Jurkat, Clone E6-1 (cell line): ENCODE results near the gene BCL3.
"Not testable (repeated sequence)": the region's sequence is repeated elsewhere in the genome, so short reads cannot be mapped to it uniquely, and the experiment has no call there.

Source experiments
- DNase-seq: peaks from one replicate; pipeline ENCODE4 v3.0.0-alpha.2; 2011; ENCODE audit warnings: low read depth, low spot score
- H3K4me3 ChIP-seq: 2 replicates; pipeline ENCODE4 v1.5.1; 2011; ENCODE audit warnings: mild to moderate bottlenecking, low read length, control low read depth, moderate library complexity

BCL3 gene

DNA sequence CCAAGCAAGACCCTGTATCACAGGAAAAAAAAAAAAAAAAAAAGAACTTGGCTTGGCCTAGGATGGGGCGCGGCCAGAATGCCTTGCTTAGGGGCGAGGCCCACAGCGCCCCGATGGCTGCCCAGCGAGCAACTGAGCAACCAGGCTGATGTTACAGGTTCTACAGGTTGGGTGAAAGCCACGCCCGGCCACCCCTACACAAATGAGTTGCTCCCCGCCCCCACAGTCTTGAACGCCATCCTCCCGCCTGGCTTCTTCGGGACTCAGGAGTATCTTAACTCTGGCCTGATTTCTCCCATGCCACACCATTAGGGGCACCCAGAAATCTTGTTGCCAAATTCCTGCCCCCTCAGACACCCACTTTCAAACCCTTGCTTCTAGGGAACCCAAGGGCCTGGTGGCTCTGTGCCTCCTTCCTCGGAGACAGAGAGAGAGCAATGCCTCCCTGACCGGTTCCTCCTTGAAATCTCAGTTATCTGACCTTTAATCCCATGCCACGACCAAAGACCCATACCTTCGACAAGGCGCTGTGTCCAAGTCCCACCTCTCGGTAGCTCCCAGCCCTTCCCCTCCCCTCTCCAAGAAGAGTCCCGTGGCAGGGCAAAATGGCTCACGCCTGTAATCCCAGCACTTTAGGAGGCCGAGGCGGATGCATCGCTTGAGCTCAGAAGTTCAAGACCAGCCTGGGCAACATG is 28.0 kb downstream of the BCL3 start:
- H3K4me3 ChIP-seq: no peak overlapping the region
- no peak for DNase-seq

DNA sequence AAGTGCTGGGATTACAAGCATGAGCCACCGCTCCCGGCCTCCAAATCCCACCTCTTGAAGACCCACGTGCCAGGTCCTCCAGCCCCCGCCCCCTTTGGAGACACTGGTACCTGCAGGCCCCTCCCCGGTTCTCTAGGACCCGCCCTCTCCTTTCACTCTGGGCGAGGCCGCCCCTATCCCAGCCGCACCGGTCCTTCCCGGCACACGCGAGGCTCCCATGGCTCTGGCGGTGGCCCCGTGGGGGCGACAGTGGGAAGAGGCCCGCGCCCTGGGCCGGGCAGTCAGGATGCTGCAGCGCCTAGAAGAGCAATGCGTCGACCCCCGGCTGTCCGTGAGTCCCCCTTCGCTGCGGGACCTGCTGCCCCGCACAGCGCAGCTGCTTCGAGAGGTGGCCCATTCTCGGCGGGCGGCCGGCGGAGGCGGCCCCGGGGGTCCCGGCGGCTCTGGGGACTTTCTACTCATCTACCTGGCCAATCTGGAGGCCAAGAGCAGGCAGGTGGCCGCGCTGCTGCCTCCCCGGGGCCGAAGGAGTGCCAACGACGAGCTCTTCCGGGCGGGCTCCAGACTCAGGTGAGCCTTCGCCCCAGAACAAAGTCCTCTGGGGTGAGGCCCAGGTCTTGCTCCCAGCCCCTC is 29.3 kb downstream of the BCL3 start, which contains the start of gene CBLC:
CBLC (plus strand) TSS at position 176 of the 633 bp plus-strand sequence; CDS start at position 218, 42 bp downstream.
- DNase-seq: no peak
- no peak within 1 kb of the TSS for H3K4me3 ChIP-seq

DNA sequence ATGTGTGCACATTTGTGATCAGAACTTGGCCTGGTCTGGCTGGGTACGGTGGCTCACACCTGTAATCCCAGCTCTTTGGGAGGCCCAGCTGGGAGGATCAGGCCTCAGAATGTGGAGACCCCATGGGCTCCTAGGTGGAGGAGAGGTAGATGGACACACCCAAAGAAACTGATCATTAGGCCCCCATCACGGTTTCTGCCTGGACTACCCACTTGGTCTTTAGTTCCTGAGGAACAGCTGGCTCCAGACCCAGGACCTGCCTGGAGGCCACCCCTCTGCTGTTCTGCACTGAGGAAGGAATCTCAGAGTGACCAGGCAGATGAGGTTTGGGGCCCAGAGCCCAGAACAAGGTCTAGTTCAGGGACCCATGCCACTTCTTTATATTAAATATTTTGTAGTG is 30.6 kb downstream of the BCL3 start:
- DNase-seq: no peak
- H3K4me3 ChIP-seq: no peak overlapping the region

DNA sequence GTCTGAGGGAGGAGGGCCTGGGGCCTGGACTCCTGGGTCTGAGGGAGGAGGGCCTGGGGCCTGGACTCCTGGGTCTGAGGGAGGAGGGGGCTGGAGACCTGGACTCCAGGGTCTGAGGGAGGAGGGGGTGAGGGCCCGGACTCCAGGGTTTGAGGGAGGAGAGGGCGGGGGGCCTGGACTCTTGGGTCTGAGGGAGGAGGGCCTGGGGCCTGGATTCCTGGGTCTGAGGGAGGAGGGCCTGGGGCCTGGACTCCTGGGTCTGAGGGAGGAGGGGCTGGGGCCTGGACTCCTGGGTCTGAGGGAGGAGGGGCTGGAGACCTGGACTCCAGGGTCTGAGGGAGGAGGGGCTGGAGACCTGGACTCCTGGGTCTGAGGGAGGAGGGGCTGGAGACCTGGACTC is 33.2 kb downstream of the BCL3 start:
- H3K4me3 ChIP-seq, DNase-seq: not testable (repeated sequence)

DNA sequence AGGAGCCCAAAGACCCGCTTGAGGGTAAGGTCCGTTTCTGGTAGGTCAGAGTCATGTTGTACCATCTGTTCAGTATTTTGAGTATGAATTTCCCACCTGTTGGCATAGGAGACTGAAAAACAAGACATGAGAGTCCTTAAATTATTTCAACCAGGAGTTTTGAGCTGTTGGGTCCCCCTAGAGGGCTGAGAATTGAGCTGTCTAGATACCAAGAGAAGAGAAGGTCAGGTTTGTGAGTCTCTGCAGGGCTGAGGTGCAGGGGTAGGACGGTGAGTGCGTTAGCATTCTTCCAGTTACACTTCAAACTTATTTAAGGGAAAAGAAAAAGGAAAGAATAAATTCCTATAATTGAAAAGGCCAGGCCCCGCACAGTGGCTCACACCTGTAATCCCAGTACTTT is 34.2 kb downstream of the BCL3 start:
- no peak for DNase-seq

DNA sequence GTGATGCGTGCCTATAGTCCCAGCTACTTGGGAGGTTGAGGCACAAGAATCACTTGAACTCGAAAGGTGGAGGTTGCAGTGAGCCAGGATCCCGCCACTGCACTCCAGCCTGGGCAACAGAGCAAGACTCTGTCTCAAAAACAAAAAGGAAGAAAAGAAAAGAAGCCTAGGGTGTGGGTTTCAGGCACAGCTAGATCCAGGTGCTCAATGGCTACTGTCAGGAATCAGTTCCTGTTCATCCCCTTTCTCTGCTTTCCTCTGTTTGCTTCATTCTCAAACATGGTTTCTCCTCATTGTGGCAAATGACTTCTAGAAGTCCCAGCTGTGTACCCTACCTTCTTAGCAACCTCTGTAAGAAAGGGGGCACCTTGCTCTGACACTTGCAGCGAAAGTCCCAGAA is 35.0 kb downstream of the BCL3 start:
- no peak overlapping the region for H3K4me3 ChIP-seq
- no peak for DNase-seq

More for the DNA sequence above, 34.2 kb downstream of the BCL3 start:
- H3K4me3 ChIP-seq: no peak overlapping the region

DNA sequence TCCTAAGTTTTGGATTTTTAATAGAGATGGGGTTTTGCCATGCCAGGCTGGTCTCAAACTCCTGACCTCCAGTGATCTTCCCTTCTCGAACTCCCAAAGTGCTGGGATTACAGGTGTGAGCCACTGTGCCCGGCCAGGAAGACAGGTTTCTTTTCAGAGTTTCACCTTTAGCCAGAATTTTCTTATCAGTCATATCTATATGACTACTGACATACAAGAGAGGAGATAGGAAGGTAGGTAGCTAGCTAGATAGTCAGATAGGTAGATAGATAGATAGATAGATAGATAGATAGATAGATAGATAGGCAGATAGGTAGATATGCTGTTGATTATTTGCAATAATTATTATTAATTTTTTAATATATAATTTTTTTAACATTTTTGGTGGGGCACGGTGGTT is 36.8 kb downstream of the BCL3 start:
- H3K4me3 ChIP-seq: no peak overlapping the region
- no peak for DNase-seq

DNA sequence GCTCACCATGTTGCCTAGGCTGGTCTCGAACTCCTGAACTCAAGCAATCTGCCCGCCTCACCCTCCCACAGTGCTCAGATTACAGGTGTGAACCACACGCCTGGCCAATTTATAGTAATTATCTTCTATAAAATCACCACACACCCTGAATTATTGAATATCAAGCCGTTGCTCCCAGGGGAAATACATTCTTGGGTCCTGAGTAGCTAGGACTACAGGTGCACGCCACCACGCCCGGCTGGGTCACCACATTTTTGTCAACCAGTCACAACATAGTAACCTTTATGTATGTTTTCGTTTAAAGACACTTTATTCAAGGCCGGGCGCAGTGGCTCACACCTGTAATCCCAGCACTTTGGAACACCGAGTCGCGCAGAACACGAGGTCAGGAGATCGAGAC is 37.5 kb downstream of the BCL3 start:
- no peak overlapping the region for H3K4me3 ChIP-seq
- DNase-seq: no peak

DNA sequence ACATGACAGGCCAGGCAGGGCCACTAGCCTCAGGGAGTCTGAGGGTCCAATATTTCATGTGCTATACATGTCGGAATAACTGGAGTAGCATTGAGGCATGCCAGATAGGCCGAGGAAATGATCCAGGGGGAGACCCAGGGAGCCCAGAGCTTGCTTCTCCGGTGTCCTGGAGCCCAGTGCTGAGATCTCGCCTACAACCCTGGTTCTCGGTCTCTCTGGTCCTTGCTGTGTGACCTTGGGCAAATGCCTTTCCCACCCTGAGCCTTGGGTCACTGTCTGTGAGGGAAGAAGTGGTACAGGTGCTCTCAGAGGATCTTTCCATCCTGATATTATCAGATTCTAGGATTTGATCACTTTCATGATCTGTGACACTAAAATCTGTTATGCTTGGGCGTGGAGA is 40.5 kb downstream of the BCL3 start:
- no peak for DNase-seq
- no peak overlapping the region for H3K4me3 ChIP-seq

DNA sequence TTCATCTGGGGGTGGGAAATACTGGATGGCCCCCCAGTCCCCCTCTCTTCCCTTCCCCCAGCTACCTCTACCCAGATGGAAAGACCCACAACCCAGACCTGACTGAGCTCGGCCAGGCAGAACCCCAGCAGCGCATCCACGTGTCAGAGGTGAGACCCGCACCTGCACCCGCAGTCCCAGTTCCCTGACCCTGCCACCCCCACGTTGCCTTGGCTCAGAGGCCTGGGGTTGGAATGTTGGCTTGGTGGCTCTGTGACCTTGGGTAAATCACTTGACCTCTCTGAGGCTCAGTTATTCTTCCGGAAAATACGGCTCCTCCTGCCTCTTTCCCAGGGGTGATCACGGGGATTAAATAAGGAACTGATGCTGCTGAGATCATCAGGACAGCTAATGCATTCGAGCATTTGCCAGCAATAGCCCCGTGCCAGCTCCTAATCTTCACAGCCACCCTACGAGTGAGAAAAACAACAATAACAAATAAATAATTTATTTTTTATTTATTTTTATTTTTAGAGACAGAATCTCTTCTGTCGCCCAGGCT is 41.5 kb downstream of the BCL3 start:
- DNase-seq: no peak
- H3K4me3 ChIP-seq: no peak overlapping the region

DNA sequence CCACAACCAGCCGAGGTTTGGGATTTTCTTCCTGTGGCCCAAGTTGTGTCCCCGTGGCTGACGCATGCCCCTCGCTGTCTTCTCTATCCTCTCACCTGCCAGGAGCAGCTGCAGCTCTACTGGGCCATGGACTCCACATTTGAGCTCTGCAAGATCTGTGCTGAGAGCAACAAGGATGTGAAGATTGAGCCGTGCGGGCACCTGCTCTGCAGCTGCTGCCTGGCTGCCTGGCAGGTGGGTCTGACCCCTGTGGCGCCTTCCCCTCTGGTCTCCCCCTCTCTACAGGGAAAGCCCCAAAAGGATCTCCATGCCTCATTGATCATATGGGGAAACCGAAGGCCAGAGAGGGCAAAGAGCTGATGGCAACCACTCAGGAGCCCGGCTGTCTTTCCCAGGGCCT is 43.8 kb downstream of the BCL3 start:
- H3K4me3 ChIP-seq: no peak overlapping the region
- DNase-seq: no peak

DNA sequence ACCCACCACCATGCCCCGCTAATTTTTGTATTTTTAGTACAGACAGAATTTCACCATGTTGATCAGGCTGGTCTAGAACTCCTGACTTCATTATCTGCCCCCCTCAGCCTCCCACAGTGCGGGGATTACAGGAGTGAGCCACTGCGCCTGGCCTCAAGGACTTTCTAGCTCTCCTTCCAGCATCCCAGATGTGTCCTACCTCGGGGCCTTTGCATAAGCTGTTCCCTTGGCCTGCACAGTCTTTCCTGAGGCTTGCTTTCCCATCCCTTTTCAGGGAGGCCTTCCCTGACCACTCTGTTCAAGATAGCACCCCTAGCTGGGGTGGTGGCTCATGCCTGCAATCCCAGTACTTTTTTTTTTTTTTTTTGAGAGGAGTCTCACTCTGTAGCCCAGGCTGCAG is 46.1 kb downstream of the BCL3 start:
- no peak for DNase-seq
- H3K4me3 ChIP-seq: no peak overlapping the region

DNA sequence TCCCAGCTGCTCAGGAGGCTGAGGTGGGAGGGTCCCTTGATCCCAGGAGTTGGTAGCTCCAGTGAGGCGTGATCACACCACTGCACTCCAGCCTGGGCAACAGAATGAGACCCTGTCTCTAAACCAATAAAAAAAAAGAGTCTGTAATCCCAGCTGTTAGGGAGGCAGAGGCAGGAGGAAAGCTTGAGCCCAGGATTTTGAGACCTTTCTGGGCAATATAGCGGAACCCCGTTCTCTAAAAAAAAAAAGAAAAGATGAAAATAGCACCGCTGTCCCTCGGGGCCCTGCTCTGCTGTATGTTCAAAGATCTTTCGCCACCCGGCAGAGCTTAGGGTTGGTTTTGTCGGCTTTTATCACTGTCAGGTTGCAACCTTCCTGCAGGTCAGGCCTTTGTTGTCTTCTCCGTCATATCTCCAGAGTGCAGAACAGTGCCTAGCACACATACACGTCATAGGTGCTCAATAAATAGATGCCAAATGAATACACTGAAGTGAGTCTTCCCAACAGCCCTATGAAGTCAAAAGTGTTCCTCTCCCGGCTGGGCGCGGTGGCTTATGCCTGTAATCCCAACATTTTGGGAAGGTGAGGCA is 47.0 kb downstream of the BCL3 start:
- no peak overlapping the region for H3K4me3 ChIP-seq
- DNase-seq: no peak

DNA sequence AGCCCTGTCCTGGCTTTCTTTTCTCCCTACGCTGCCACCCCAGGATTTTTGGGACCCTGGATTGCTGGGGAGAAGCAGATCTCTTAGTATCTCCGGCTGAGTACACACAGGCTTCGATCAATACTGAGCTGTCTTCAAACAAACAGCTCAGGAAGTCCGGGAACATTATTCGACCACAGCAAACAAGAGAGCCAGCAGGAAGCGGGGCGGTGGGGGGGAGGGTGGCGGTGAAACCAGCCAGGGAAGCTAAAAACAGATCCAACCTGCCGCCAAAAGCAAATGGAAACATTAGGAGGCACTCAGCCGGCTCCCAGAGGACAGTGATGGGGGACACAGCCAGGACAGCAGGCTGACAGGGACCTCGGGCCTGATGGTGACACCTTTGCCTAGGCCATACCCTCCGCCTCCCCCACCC is 48.2 kb downstream of the BCL3 start:
- H3K4me3 ChIP-seq: no peak overlapping the region
- peak; percentile 54 for DNase-seq

DNA sequence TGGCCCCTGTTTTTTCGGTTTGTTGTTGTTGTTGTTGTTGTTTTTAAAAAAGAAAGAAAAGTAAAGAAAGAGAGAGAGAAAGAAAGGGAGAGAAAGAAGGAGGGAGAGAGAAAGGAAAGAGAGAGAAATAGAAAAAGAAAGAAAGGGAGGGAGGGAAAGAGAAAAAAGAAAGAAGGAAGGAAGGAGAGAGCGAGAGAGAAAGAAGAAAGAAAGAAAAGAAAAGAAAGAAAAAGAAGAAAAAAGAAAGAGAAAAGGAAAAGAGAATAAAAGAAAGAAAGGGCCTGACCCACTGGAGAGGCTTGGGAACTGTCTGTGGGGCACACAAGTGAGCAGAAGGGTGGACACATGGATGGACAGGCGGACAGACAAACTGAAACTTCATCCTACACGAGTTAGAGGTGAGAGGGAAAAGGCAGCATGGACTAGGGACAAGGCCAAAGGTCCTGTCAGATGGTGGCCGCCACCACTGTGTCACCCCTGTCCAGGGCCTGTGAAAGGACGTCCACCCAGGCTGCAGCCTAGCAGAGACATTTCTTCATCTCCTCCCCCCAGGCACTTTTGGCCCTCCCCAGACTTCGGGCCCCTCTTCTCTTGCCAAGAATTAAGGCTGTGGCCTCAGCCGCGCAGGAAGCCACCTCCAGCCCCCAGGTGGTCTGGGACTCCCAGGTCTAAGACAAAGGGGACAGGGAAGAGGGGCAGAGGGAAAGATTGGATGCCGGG is 51.3 kb downstream of the BCL3 start:
- no peak overlapping the region for H3K4me3 ChIP-seq
- no peak for DNase-seq

DNA sequence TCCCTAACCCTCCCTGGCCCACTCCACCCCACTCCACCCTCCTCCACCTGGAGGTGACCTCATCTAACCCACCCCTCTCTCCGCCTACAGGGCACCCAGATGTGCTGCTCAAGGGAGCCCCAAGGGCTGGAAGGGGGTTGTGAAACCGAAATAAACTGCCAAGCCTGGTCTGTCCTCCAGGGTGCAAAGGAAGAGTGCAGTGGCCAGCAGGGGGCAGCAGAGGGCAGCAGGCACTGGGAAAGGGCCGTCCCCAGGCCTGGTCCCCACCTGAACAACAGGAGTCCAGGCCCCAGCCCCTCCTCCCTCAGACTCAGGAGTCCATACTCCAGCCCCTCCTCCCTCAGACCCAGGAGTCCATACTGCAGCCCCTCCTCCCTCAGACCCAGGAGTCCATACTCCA is 52.0 kb downstream of the BCL3 start:
- no peak overlapping the region for H3K4me3 ChIP-seq
- DNase-seq: peak; percentile 74

DNA sequence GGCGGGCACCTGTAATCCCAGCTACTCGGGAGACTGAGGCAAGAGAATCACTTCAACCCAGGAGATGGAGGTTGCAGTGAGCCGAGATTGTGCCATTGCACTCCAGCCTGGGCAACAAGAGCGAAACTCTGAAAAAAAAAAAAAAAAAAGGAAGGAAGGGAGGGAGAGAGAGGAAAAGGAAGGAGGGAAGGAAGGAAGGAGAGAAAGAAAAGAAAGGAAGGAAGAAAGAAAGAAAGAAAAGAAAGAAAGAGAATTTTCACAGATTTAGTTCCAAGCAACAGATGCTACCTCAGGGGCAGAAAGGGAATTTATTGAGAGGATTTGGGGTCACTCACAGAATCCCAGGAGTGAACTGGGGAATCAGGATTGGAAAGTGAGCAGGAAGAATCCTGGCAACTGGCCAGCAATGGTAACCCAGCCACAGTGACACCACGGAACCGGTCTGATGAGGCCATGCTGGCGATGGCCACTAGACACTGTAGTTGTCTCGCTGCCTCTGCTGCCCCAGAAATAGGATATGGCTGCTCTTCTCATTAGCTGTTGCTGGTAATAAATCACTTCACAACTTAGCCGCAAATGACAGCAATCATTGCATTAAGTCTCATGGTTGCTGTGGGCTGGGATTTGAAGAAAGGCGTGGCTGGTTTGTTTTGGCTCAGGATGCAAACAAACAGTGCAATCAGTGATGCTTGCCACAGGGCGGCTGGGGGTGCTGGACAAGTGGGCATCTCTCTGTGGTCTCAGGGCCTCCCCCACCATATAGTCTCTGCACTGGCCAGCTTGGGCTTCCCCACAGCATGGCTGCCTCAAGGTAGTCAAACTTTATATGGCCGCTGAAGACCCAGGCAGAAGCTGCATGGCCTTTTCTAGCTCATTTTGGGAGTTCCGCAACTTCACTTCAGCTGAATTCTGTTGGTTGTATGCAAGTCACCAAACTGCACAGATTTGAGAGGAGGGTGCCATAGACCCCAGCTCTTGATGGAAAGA is 55.2 kb downstream of the BCL3 start:
- no peak overlapping the region for H3K4me3 ChIP-seq
- DNase-seq: no peak

DNA sequence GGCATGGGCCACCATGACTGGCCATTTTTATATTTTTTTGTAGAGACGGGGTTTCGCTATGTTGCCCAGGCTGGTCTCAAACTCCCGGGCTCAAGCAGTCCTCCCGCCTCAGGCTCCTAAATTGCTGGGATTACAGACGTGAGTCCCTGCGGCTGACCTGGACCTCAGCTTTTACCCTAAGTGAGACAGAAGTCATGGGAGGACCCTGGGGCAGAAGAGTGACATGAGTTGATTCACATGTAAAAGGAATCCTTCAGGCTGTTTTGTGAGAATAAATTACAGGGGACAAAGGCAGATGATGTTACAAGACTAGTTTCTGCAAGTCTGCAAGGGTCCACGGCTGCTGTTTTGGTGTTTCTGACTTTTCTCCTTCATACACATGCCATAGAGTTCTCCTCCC is 57.8 kb downstream of the BCL3 start:
- H3K4me3 ChIP-seq: no peak overlapping the region
- no peak for DNase-seq

DNA sequence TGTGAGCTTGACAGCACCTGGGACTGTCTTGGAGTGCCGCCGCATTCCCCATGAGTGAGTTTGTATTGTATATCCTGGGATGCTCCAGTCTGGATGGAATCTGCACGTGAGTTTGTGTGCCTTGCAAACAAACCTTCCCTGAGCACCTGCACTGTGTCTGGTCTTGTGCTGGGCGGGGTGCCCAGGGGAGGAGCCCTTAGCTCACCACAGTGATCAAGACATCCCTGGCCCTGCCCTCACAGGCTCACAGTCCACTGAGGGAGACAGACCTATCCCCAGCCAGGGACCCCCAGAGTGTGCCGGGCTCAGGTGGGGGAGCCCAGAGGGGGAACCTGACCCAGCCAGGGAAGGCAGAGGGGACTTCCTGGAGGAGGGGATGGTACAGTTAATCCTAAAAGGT is 58.7 kb downstream of the BCL3 start:
- H3K4me3 ChIP-seq: no peak overlapping the region

More for the DNA sequence above, 58.7 kb downstream of the BCL3 start:
- no peak for DNase-seq
